ENCODE measurements around the gene TXNDC2. TPM values are rescaled to one million over a fixed set of nuclear protein-coding genes. Genes with fewer than 3 reads are reported as not detected.
A peak's percentile ranks its signal among the peaks of the same experiment; 100 is the strongest.

Gene TXNDC2
- total RNA-seq, 4 donors from 2014 or later = 0.26 to 1.0 (median 0.58) TPM

GRCh38 chr18:9869715-9870430, 15.9 kb upstream of the TXNDC2 start:
- no peaks in the 10 kb centered on the region for H3K27me3 ChIP-seq
- no peak overlapping the region for H3K4me3 ChIP-seq
- intact Hi-C loops (cut with DNase I) = no loop called here
- H3K36me3 ChIP-seq = no peaks in the 10 kb centered on the region
- peaks cover 0 to 8% (median 3%) of the 10 kb centered on the region in 4 donors for H3K9me3 ChIP-seq
- WGBS = 65% methylated on average over 9 of the region's 9 CpGs
- DNase-seq (ENCODE audit: extremely low spot score) = no peak
- no peak overlapping the region for H3K27ac ChIP-seq (replicated peaks in 1 of 4)
- H3K4me1 ChIP-seq = peaks cover 0 to 17% (median 12%) of the 10 kb centered on the region in 4 donors
- TF ChIP-seq POLR2AphosphoS5 (IDR thresholded peaks at IDR 0.05) = peak in 1 of 2 donors; percentile 56
- TF ChIP-seq EP300 (IDR thresholded peaks at IDR 0.05) = no peak
- no peak for TF ChIP-seq CTCF (IDR thresholded peaks at IDR 0.05)

GRCh38 chr18:9870431-9871008, 15.3 kb upstream of the TXNDC2 start:
- Histone ChIP-seq H3K27me3 (no peaks in the 10 kb centered on the region), H3K27ac (replicated peaks in 1 of 4) (no peak overlapping the region), H3K9me3 (peaks cover 0 to 5% (median 1%) of the 10 kb centered on the region in 4 donors), H3K36me3 (no peaks in the 10 kb centered on the region), H3K4me3 (no peak overlapping the region), H3K4me1 (peaks cover 0 to 17% (median 12%) of the 10 kb centered on the region in 4 donors)
- 83% methylated on average over 4 of the region's 4 CpGs for WGBS
- no peak for TF ChIP-seq POLR2A (IDR thresholded peaks at IDR 0.05; ENCODE audit: low read depth)
- TF ChIP-seq CTCF (IDR thresholded peaks at IDR 0.05) = no peak
- no peak for TF ChIP-seq POLR2AphosphoS5 (IDR thresholded peaks at IDR 0.05)
- no peak for TF ChIP-seq EP300 (IDR thresholded peaks at IDR 0.05)
- no peak for DNase-seq (ENCODE audit: extremely low spot score)
- intact Hi-C loops (cut with DNase I) = no loop called here

GRCh38 chr18:9871244-9871746, 14.5 kb upstream of the TXNDC2 start:
- DNase-seq (ENCODE audit: extremely low spot score) = no peak
- no peaks in the 10 kb centered on the region for H3K27me3 ChIP-seq
- TF ChIP-seq POLR2A (IDR thresholded peaks at IDR 0.05; ENCODE audit: low read depth) (no peak), POLR2AphosphoS5 (IDR thresholded peaks at IDR 0.05) (no peak), EP300 (IDR thresholded peaks at IDR 0.05) (no peak), CTCF (IDR thresholded peaks at IDR 0.05) (no peak)
- H3K9me3 ChIP-seq = no peaks in the 10 kb centered on the region
- intact Hi-C loops (cut with DNase I) = no loop called here
- no peak overlapping the region for H3K27ac ChIP-seq (replicated peaks in 1 of 4)
- no peak overlapping the region for H3K4me3 ChIP-seq
- no peaks in the 10 kb centered on the region for H3K36me3 ChIP-seq
- WGBS = 86% methylated on average over 6 of the region's 6 CpGs
- H3K4me1 ChIP-seq = peaks cover 0 to 17% (median 13%) of the 10 kb centered on the region in 4 donors

GRCh38 chr18:9872823-9873222, 12.9 kb upstream of the TXNDC2 start:
- Histone ChIP-seq H3K9me3 (no peaks in the 10 kb centered on the region), H3K36me3 (no peaks in the 10 kb centered on the region), H3K27ac (replicated peaks in 1 of 4) (no peak overlapping the region), H3K4me3 (no peak overlapping the region), H3K27me3 (no peaks in the 10 kb centered on the region), H3K4me1 (peaks cover 4 to 22% (median 14%) of the 10 kb centered on the region in 4 donors)
- TF ChIP-seq POLR2A (IDR thresholded peaks at IDR 0.05; ENCODE audit: low read depth) (no peak), CTCF (IDR thresholded peaks at IDR 0.05) (no peak), EP300 (IDR thresholded peaks at IDR 0.05) (no peak), POLR2AphosphoS5 (IDR thresholded peaks at IDR 0.05) (no peak)
- intact Hi-C loops (cut with DNase I) = no loop called here
- DNase-seq (ENCODE audit: extremely low spot score) = no peak

Measured in esophagus muscularis mucosa (tissue), 4 donors.